H9 (cell line): ENCODE data around the gene PCDH9. TPM values are rescaled to one million over a fixed set of nuclear protein-coding genes. Genes with fewer than 3 reads are reported as not detected.

ENCODE experiments used
- DNase-seq: peaks from one replicate; pipeline ENCODE4 v3.0.0-alpha.2; 2017
- H2AFZ ChIP-seq: one replicate; pipeline ENCODE4 v1.6.1; 2013; ENCODE audit warnings: mild to moderate bottlenecking, low read length, control low read depth, moderate library complexity
- H2AK5ac ChIP-seq: 2 replicates; pipeline ENCODE4 v1.6.1; 2013; ENCODE audit warnings: low read length, control low read depth, mixed read lengths; ENCODE audit not compliant: insufficient read length
- H2BK120ac ChIP-seq: one replicate; pipeline ENCODE4 v1.6.1; 2013; ENCODE audit warnings: low read depth, mild to moderate bottlenecking, low read length, control low read depth, inconsistent platforms; ENCODE audit not compliant: poor library complexity, severe bottlenecking
- H2BK12ac ChIP-seq: 2 replicates; pipeline ENCODE4 v1.6.1; 2013; ENCODE audit warnings: low read length, control low read depth, mixed read lengths, low read depth; ENCODE audit not compliant: insufficient read length
- H2BK15ac ChIP-seq: 2 replicates; pipeline ENCODE4 v1.6.1; 2013; ENCODE audit warnings: low read depth, low read length, control low read depth
- H2BK20ac ChIP-seq: one replicate; pipeline ENCODE4 v1.6.1; 2013; ENCODE audit warnings: low read depth, mild to moderate bottlenecking, low read length, control low read depth, inconsistent platforms; ENCODE audit not compliant: poor library complexity, severe bottlenecking
- H2BK5ac ChIP-seq: 2 replicates; pipeline ENCODE4 v1.6.1; 2013; ENCODE audit warnings: low read length, control low read depth, mixed read lengths; ENCODE audit not compliant: insufficient read length
- H3K14ac ChIP-seq: 2 replicates; pipeline ENCODE4 v1.6.1; 2013; ENCODE audit warnings: low read length, control low read depth; ENCODE audit not compliant: insufficient read depth
- H3K18ac ChIP-seq: 2 replicates; pipeline ENCODE4 v1.6.1; 2013; ENCODE audit warnings: low read depth, mild to moderate bottlenecking, mixed read lengths, low read length, control low read depth; ENCODE audit not compliant: insufficient read length
- H3K23ac ChIP-seq: 2 replicates; pipeline ENCODE4 v1.6.1; 2013; ENCODE audit warnings: low read length, control low read depth, mixed read lengths, low read depth; ENCODE audit not compliant: insufficient read length
- H3K23me2 ChIP-seq: 2 replicates; pipeline ENCODE4 v1.6.1; 2013; ENCODE audit warnings: low read depth, mild to moderate bottlenecking, mixed read lengths, low read length, control low read depth; ENCODE audit not compliant: insufficient read length, poor library complexity, severe bottlenecking
- H3K27ac ChIP-seq: 2 replicates; pipeline ENCODE4 v1.5.1; 2013; ENCODE audit warnings: low read length, control low read depth, mixed read lengths, low read depth; ENCODE audit not compliant: insufficient read length
- H3K27me3 ChIP-seq: 2 replicates; pipeline ENCODE4 v1.6.1; 2013; ENCODE audit warnings: low read length, control low read depth, inconsistent platforms; ENCODE audit not compliant: insufficient read depth
- H3K4ac ChIP-seq: 2 replicates; pipeline ENCODE4 v1.6.1; 2013; ENCODE audit warnings: low read depth, mild to moderate bottlenecking, control low read depth, inconsistent platforms, low read length, moderate library complexity
- H3K4me1 ChIP-seq: 2 replicates; pipeline ENCODE4 v1.6.1; 2013; ENCODE audit warnings: low read length, control low read depth, inconsistent platforms; ENCODE audit not compliant: insufficient read depth
- H3K4me2 ChIP-seq: 2 replicates; pipeline ENCODE4 v1.6.1; 2013; ENCODE audit warnings: low read length, control low read depth, mixed read lengths; ENCODE audit not compliant: insufficient read length, insufficient read depth
- H3K56ac ChIP-seq: 2 replicates; pipeline ENCODE4 v1.6.1; 2013; ENCODE audit warnings: low read depth, mild to moderate bottlenecking, mixed read lengths, low read length, control low read depth; ENCODE audit not compliant: insufficient read length
- H3K79me1 ChIP-seq: 2 replicates; pipeline ENCODE4 v1.6.1; 2013; ENCODE audit warnings: low read depth, mild to moderate bottlenecking, moderate library complexity, low read length, control low read depth, inconsistent platforms; ENCODE audit not compliant: insufficient read depth, poor library complexity, severe bottlenecking
- H3K79me2 ChIP-seq: 2 replicates; pipeline ENCODE4 v1.6.1; 2013; ENCODE audit warnings: low read length, control low read depth, inconsistent platforms; ENCODE audit not compliant: insufficient read depth
- H3K9ac ChIP-seq: 2 replicates; pipeline ENCODE4 v1.6.1; 2013; ENCODE audit warnings: low read length, control low read depth, mixed read lengths; ENCODE audit not compliant: insufficient read length; ENCODE audit errors: extremely low read depth
- H3K9me3 ChIP-seq: one replicate; pipeline ENCODE4 v1.6.1; 2013; ENCODE audit warnings: low read depth, low read length, inconsistent platforms; ENCODE audit not compliant: control insufficient read depth
- H3T11ph ChIP-seq: one replicate; pipeline ENCODE4 v1.6.1; 2013; ENCODE audit warnings: mild to moderate bottlenecking, low read length, control low read depth, inconsistent platforms
- H4K20me1 ChIP-seq: one replicate; pipeline ENCODE4 v1.6.1; 2013; ENCODE audit not compliant: control insufficient read depth, insufficient read length, insufficient read depth
- H4K5ac ChIP-seq: 2 replicates; pipeline ENCODE4 v1.6.1; 2013; ENCODE audit warnings: low read depth, mild to moderate bottlenecking, mixed read lengths, low read length, control low read depth; ENCODE audit not compliant: insufficient read length
- H4K8ac ChIP-seq: replicated peaks from 2 replicates; pipeline ENCODE4 v1.6.1; 2013; ENCODE audit warnings: low read length, control low read depth, mixed read lengths, low read depth; ENCODE audit not compliant: insufficient read length
- H4K91ac ChIP-seq: 2 replicates; pipeline ENCODE4 v1.6.1; 2013; ENCODE audit warnings: low read depth, mild to moderate bottlenecking, moderate library complexity, mixed read lengths, low read length, control low read depth; ENCODE audit not compliant: insufficient read length
- H3K27ac Mint-ChIP-seq, 3 experiments: 2 replicates in 2 of 3; 3 replicates in 1 of 3; pipeline ENCODE4 v1.8.0; 2020 to 2021; ENCODE audit warnings: mixed read lengths in 3 of 3, mild to moderate bottlenecking in 1 of 3, moderate library complexity in 1 of 3
- H3K27me3 Mint-ChIP-seq: 2 replicates; pipeline ENCODE4 v1.8.0; 2021; ENCODE audit warnings: low read depth, mild to moderate bottlenecking, moderate library complexity, mixed read lengths
- H3K36me3 Mint-ChIP-seq, 3 experiments: 2 replicates in 2 of 3; 3 replicates in 1 of 3; pipeline ENCODE4 v1.8.0; 2020 to 2021; ENCODE audit warnings: low read depth in 3 of 3, mixed read lengths in 3 of 3; ENCODE audit not compliant: insufficient read depth in 1 of 3
- H3K4me1 Mint-ChIP-seq, 2 experiments: 2 replicates each; pipeline ENCODE4 v1.8.0; 2020; ENCODE audit warnings: mixed read lengths in 2 of 2
- H3K4me3 Mint-ChIP-seq, 2 experiments: 2 replicates in 1 of 2; 3 replicates in 1 of 2; pipeline ENCODE4 v1.8.0; 2020 to 2021; ENCODE audit warnings: mild to moderate bottlenecking in 2 of 2, mixed read lengths in 2 of 2, moderate library complexity in 1 of 2
- H3K9me3 Mint-ChIP-seq, 2 experiments: 2 replicates in 1 of 2; 3 replicates in 1 of 2; pipeline ENCODE4 v1.8.0; 2020; ENCODE audit warnings: mild to moderate bottlenecking in 2 of 2, mixed read lengths in 2 of 2, moderate library complexity in 1 of 2
- CTCF ChIP-seq: fragments of 200-600 bp; sonication (generic); conservative IDR thresholded peaks from 3 replicates; pipeline ENCODE4 v1.8.0; 2021; ENCODE audit warnings: antibody characterized with exemption, mild to moderate bottlenecking
- WGBS: extraction: QIAGEN DNeasy Blood & Tissue Kit; methylation state at CpG from one replicate; pipeline ENCODE4 v1.1.7; 2013; ENCODE audit warnings: missing lambda C conversion rate, low lambda C conversion rate, mixed read lengths; ENCODE audit not compliant: insufficient read length; ENCODE audit errors: extremely low coverage; 5-methylcytosine and 5-hydroxymethylcytosine counted together
- total RNA-seq: library from RNA; stranded (reverse); gene quantifications from 2 replicates; pipeline ENCODE4 v1.2.1, GENCODE V29; 2021

The PCDH9 gene
- total RNA-seq, 1 experiment from 2014 or later: 0.11 TPM

- Mint-ChIP-seq H3K27me3 (no peaks in the 10 kb centered on the region), H3K4me1 (no peaks in the 10 kb centered on the region), H3K4me3 (no peak overlapping the region), H3K9me3 (no peaks in the 10 kb centered on the region), H3K36me3 (no peaks in the 10 kb centered on the region), H3K27ac (no peak overlapping the region)
- Histone ChIP-seq H2AK5ac (no peak overlapping the region), H3K27me3 (no peaks in the 10 kb centered on the region), H3K14ac (no peak overlapping the region), H3K56ac (no peak overlapping the region), H3T11ph (no peak overlapping the region), H4K20me1 (no peaks in the 10 kb centered on the region), H3K9ac (no peak overlapping the region), H3K79me1 (no peaks in the 10 kb centered on the region), H2BK20ac (no peak overlapping the region), H2BK120ac (no peak overlapping the region), H2BK15ac (no peak overlapping the region), H2BK12ac (no peak overlapping the region), H3K23me2 (no peaks in the 10 kb centered on the region), H3K9me3 (no peaks in the 10 kb centered on the region), H3K18ac (no peak overlapping the region), H4K91ac (no peak overlapping the region), H3K23ac (no peak overlapping the region), H2AFZ (no peak overlapping the region), H4K5ac (no peak overlapping the region), H3K4me2 (no peak overlapping the region), H3K4ac (no peak overlapping the region), H2BK5ac (no peak overlapping the region), H3K79me2 (no peaks in the 10 kb centered on the region), H3K27ac (no peak overlapping the region), H4K8ac (no peak overlapping the region), H3K4me1 (no peaks in the 10 kb centered on the region)
- no CpG with 5 or more reads among the region's 2 CpGs for WGBS
- TF ChIP-seq CTCF: no peak
- DNase-seq: no peak
Measured at GRCh38 chr13:67086260-67086659, 143.9 kb downstream of the PCDH9 start.
